NCI-H1930 (cell line): Measurements from ENCODE around the gene SCOC.
"Not testable (repeated sequence)": the region's sequence is repeated elsewhere in the genome, so short reads cannot be mapped to it uniquely, and the experiment has no call there.

Experiments
- DNase-seq, 2 experiments: peaks; one replicate each; lab custom pipeline; 2025; lab: John Stamatoyannopoulos, UW

Gene SCOC

DNA sequence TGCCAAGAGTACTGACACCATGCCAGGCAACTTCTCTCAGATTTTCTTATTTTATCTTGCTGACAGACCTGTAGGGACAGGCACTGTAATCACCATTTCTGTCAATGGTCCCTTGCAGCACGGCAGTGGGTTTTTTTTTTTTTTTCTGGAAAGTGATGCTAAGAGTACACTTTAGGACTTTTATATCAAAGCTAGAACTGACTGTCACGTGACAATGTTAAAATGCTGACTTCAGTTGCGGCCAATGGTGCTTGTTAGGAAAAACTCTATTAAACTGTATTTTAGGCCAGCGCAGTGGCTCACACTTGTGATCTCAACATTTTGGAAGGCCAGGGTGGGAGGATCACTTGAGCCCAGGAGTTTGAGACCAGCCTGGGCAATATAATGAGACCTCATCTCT is 12.3 kb upstream of the SCOC start:
- DNase-seq = no peak

DNA sequence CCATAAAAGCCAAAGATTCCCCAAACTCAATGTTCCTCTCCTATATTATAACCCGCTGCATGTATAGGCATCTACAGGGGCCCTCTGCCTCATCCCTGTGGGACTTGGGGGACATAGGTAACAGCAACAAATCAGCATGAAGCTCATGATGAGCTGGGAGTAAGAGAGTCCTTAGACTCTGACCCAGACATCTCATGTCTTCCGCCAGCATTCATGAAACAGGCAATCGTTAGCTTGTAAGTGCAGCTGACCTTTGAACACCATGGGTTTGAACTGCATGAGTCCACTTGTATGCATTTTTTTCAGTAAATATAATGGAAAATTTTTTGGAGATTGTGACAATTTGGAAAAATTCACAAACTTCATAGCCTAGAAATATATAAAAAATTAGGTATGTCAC is 10.4 kb upstream of the SCOC start:
- no peak for DNase-seq

DNA sequence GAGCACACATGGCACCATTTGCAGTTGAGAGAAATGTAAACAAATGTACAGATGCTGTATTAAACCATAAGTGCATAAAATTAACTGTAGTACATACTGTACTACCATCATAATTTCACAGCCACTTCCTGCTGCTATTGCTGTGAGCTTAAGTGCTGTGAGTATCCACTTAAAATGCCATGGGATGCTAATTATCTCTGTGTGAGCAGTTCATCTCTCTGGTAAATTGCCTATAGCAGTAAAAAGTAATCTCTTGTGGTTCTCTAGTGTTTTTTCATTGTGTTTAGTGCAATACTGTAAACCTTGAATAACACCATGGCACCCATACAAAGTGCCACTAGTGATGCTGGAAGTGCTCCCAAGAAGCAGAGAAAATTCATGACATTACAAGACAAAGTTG is 9.9 kb upstream of the SCOC start:
- DNase-seq = no peak

DNA sequence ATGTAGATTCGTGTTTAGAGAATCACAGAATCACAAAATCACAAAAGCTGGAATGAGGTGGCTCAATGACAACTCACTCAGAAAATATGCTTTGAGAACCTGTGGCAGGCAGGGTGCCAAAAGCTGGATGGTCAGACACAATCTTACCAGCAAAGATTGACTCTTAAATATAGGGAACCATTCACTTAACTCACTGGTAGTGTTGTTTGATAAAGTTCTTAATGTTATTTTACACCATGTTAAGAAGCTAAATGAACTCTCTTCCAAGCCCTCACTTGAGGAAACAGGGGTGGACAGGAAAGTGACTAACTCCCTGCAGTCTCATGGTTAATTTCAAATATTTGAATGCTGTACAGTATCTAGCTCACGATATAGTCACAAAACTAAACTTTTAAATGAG is 5.7 kb upstream of the SCOC start:
- DNase-seq = no peak

DNA sequence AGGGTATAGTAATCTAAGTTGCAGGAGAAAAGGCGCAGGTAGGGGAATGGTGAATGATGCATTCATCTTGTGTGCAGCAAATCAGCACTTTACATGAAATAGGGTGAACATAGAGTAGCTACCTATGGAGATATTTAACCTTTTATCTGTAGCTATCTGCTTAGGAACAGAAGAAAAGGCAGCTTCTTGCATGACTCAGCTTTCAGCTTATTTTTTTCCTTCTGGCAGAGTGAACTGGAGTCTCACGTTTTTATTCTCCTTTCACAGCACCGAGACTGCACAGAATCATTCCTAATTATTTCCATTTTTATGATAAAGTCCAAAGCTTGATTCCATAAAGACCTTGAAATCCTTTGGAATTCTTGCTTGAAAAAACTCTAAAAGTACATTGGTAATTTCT is 4.8 kb upstream of the SCOC start:
- DNase-seq = no peak

DNA sequence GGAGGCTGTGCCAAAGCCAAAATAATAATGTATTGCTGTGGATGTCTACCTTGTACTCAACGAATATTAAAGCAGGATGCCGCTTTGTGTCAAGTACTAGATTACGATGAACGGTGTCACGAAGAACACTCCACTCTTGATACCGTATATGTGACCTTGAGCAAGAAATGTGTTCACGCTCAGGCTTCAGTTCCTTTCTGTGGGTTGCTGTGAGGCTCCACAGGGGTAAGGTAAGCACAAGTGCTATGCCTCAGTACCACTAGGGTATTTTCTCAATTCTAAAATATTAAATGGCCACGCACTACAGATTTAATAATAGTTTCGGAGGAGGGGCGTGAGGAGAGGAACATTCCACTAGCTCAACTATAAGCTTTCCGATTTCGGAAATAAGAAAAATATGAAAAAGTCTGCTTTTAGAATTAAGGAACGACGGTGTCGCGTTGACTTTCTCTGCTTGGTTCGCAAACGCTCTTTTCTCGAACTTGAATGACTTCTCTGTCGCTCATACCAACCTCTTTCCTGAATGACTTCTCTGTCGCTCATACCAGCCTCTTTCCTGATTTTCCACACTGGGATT is 607 bp upstream of the SCOC start:
- peak in 1 of 2 experiments; percentile 33 for DNase-seq

DNA sequence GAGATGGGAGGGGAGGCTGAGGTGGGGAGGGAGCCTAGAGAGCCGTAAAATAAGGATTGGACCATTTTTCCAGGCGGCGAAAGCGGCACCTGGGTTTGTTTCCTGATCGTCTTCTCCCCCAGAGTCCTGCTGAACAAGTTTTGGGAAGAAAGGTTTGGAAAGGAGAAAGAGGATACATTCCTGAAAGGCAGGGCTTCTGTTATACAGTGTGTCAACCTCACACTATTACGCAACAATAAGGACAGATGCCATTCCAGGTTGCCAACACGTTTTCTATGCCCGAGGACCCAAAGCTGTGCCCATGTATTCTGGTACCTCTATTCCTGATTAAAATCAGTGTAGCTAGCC is 658 bp downstream of the SCOC start:
- no peak for DNase-seq

DNA sequence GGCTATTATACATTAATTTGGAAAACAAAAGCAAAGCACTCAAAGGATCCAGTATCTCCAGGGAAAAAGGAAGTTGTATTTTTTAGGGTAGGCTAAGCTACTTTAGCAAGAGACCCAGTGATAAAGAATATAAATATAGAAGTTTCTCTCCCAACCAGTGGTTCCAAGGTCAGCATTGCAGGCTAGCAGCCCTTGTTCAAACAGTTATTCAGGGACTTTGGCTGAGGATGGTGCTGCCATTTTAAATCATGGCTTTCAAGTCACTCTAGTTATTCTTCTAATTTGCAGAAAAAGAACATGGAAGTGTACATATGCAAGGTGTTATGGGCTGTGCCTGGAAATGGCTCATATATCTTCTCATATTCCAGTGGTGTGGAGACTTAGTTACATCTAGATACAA is 9.3 kb downstream of the SCOC start:
- no peak for DNase-seq

DNA sequence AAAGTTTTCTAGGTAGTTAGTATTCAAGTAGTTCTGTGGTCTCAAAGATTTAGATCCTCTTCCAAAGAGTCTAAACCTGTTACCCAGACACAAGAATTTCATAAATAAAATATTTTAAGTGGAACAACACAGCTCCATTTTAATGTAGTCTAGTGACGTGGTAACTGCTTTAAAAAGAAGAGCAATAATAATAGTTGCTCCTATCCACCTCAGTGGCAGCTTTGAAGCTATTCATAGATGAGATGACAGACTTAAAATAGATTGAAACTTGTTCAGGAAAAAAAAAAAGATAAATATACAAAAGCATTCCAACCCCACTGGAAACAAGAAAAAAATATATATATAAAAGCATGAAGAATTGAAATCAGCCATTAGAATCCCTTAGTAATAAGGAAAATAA is 14.6 kb downstream of the SCOC start:
- DNase-seq = no peak

DNA sequence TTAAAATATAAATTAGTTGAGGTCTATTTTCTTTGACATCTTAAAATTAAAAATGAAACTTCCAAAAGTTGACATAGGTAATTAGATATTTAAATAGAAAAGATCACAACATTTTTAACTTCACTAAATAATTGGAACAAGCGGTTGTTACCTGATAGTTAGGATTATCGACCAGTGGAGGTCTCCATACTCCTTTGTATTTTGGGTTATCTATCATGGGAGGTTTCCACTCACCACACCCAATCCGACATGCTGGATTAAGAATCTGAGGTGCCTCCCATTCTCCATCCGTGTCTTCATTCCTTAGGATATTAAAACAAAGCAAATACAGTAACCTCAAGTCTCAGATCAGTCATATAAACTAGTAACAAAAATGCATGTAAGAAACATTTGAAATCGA is 22.2 kb downstream of the SCOC start:
- DNase-seq = no peak

DNA sequence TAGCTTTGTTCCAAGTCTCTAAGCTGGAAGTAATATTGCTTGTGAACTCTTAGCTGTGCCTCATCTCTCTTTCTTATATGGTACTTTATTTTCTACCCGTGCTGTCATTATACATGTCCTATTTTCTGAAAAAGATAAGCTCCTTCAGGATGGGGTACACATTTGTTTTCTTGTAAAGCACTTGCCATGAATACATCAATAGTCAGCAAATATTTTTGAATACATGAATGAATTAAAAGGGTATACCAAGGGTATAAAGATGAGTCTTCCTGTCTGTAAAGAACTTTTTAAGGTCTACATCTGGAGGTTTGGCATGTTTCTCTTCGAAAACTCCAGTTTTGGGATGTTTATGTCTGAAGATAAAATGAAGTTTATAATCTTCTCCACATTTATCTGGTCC is 26.7 kb downstream of the SCOC start:
- no peak for DNase-seq

DNA sequence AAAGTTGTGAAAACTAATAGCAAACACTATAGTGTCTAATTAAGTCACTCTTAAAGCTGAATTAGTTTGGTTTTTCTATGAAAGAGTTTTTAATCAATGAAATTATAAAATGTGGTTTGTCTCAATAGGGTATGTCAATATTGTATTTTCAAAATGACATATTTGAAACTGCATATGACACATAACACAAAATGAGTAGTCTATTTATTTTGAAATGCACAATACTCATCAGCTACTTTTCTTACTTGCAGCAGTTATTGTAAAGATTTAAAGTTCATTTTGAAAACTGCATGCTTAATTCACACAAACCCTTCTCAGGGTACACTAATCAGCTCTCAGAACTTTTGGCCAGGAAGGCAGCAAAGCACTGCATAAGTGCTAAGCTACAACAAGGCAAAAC is 32.8 kb downstream of the SCOC start:
- DNase-seq = no peak

DNA sequence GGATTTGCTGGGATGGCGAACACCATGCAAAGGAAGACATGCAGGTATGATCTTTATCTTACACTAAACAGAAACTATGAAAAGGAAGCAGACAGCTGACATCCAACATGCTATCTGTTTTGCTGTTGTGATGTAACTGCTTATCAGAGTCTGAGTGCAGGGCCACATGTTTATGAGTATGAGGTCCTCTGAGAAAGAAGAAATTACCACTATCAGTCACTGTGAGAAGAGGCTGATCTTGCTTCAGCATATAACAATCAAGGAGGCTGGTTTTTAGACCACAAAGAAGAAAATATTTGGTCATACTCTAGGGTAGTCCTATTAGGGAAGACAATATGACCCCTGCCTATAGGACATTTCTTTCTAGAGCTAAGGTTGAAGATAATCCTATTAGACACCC is 35.5 kb downstream of the SCOC start:
- no peak for DNase-seq

DNA sequence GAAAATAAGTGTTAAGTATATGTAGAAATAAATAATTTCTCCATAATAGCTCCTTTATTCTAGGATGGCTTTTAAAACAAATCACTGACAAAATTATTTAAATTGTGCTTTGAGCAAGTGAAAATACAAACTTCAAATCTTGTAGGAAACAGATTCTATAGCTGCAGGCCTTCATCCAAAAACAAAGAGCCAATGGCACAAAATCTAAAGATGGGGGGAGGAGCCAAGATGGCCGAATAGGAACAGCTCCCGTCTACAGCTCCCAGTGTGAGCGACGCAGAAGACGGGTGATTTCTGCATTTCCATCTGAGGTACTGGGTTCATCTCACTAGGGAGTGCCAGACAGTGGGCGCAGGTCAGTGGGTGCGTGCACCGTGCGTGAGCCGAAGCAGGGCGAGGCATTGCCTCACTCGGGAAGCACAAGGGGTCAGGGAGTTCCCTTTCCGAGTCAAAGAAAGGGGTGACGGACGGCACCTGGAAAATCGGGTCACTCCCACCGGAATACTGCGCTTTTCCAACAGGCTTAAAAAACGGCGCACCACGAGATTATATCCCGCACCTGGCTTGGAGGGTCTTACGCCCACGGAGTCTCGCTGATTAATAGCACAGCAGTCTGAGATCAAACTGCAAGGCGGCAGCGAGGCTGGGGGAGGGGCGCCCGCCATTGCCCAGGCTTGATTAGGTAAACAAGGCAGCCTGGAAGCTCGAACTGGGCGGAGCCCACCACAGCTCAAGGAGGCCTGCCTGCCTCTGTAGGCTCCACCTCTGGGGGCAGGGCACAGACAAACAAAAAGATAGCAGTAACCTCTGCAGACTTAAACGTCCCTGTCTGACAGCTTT is 39.9 kb downstream of the SCOC start:
- DNase-seq = not testable (repeated sequence)

DNA sequence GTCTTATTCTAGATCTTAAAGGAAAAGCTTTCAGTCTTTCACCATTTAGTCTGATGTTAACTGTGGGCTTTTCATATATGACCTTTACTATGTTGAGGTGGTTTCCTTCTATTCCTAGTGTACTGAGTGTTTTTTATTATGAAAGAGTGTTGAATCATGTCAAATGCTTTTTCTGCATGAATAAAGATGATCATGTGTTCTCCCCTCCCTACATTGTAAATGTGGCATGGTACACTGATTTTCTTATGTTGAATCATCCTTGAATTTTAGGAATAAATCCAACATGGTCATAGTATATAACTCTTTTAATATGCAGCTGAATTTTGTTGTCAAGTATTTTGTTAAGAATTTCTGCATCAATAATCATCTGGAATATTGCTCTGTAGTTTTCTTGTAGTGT is 49.7 kb downstream of the SCOC start:
- no peak for DNase-seq

DNA sequence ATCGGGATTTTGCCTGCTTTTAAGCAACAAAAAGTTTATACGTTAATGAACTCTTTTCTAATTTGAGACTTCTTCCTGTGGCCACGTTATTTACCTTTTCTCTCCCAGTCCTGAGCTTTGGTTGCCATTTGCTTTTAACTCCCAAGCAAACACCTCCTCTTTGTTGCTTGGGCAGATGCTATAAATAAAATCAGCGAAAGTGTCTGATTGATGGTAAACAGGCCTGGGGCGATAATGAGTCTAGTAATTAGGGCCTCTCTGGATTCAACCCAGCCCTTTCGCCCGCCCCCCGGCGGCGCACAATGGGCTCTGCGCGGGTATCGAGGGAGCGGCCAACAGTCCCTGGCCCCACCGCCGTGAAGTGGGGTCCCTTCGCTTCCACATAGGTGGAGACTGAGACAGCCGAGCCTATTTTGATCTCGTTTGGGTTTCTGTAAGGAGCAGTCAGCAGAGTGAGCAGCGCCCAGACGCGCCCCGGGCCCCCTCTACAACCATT is 53.2 kb downstream of the SCOC start:
- peak; percentile 59 to 73 for DNase-seq

DNA sequence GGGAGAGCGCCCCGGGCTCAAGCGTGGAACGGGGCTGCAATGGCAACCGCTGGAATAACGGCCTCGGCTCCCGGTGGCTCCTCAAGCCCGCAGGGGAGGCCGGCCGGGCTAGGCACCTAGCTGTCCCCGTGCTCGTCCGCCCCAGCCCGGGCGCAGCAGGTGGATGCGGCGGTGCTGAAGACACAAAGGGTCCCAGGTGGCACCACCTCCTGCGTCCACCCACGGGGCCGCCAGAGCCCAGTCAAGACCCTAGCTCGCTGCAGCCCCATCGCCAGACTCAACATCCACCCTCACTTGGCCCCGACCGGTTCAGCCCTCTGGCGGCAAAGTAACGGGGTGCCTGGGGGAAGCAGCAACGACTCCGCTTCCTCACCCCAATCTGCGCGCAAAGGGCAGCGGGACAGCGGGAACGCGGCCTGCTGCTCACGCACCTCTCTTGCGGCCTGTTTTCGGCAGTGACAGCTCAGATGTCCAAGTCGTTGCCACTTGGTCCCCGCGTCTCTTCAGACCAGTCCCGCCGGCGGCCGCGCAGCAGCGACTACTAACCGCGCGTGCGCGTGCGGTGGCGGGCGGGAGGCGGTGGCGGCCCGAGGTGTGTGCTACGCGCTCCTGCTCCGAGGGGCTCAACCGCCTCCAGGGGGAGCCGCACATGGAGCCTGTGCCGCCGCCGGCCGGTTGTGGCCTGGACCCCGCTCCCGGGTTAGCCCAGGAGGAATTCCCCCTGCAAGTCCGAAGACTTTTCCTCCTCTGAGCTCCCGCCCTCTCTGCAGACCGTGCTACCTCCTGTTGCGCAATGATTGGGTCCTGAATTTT is 53.9 kb downstream of the SCOC start, which contains the start of gene CLGN:
CLGN (minus strand) TSS at position 543 of the 813 bp plus-strand sequence. CDS start 14,570 bp downstream, outside the sequence.
- peak; percentile 84 to 85 for DNase-seq

DNA sequence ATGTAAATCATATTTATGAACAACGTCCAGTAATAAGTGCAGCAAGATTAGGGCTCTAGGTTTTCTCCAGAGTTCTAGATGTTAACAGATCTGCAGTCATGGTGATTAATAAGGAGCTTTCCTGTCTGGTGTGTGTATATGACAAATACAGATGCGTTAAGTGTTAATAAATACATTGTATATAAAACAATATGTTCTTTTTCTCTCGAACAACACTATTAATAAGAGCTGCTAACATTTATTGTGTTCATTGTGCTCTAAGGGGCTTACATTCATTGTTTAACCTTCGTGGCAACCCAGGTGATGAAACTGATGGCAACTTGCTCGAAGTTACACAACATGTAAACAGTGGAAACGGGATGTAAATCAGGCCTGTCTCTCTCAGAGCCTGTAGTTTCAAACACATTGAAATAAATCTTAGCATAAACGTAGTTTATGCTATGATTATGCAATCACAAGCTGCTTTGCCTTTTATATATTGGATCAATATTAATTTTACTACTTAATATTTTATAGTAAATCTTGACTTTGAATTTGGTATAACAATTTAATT is 54.5 kb downstream of the SCOC start:
- peak in 1 of 2 experiments; percentile 79 for DNase-seq
